ENCODE measurements around the gene CD226. TPM values are rescaled to one million over a fixed set of nuclear protein-coding genes. Genes with fewer than 3 reads are reported as not detected.

Gene CD226
- total RNA-seq, 4 donors from 2014 or later: 0.05 to 0.24 (median 0.16) TPM

DNA sequence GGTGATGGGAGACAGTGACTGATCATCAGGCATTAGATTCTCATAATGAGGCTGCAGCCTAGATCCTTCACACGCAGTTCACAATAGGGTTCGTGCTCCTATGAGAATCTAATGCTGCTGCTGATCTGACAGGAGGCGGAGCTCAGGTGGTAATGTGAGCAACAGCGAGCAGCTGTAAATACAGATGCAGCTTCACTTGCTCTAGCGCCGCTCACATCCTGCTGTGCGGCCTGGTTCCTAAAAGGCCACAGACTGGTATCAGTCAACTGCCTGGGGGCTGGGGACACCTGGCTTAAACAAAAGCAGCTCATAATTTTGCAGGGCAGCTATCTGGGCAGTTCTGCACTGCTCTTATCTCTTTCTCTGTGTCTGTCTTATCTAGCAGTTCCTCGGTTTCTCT is 20.4 kb upstream of the CD226 start:
- TF ChIP-seq POLR2A (IDR thresholded peaks at IDR 0.05) (no peak), POLR2AphosphoS5 (IDR thresholded peaks at IDR 0.05) (no peak), EP300 (IDR thresholded peaks at IDR 0.05) (no peak)
- TF ChIP-seq, protein P1, sequence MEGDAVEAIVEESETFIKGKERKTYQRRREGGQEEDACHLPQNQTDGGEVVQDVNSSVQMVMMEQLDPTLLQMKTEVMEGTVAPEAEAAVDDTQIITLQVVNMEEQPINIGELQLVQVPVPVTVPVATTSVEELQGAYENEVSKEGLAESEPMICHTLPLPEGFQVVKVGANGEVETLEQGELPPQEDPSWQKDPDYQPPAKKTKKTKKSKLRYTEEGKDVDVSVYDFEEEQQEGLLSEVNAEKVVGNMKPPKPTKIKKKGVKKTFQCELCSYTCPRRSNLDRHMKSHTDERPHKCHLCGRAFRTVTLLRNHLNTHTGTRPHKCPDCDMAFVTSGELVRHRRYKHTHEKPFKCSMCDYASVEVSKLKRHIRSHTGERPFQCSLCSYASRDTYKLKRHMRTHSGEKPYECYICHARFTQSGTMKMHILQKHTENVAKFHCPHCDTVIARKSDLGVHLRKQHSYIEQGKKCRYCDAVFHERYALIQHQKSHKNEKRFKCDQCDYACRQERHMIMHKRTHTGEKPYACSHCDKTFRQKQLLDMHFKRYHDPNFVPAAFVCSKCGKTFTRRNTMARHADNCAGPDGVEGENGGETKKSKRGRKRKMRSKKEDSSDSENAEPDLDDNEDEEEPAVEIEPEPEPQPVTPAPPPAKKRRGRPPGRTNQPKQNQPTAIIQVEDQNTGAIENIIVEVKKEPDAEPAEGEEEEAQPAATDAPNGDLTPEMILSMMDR (IDR thresholded peaks at IDR 0.05): no peak
- Histone ChIP-seq H3K4me3 (no peak overlapping the region), H3K4me1 (no peaks in the 10 kb centered on the region), H3K27me3 (no peaks in the 10 kb centered on the region), H3K9me3 (peaks cover 11% of the 10 kb centered on the region), H3K27ac (no peak overlapping the region), H3K36me3 (no peaks in the 10 kb centered on the region)
- no peak for DNase-seq (ENCODE audit: low spot score in 2 of 2)
- WGBS: 65% methylated on average over 8 of the region's 8 CpGs

DNA sequence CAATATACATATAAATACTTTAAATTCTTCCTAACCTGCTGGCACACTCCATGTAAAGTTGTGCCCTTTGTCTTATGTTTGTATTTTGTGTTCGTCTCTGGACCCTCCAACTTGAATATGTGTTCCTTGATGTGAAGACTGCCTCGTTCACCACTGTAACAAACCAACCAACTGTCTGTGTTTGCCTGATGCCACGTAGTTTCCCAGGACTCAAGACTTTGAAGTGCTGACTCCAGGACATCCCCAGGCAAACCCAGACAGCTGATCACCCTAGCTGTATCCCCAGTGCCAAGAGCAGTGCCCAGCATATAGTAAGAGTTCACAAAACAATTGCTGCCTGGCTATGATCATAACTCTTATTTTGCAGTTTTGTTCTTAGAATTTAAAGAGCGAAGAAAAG is 15.5 kb upstream of the CD226 start:
- Histone ChIP-seq H3K9me3 (no peaks in the 10 kb centered on the region), H3K36me3 (no peaks in the 10 kb centered on the region), H3K4me3 (no peak overlapping the region), H3K27ac (no peak overlapping the region), H3K4me1 (no peaks in the 10 kb centered on the region), H3K27me3 (no peaks in the 10 kb centered on the region)
- no peak for DNase-seq (ENCODE audit: low spot score in 2 of 2)
- 93% methylated on average over 4 of the region's 4 CpGs for WGBS
- TF ChIP-seq EP300 (IDR thresholded peaks at IDR 0.05): no peak

DNA sequence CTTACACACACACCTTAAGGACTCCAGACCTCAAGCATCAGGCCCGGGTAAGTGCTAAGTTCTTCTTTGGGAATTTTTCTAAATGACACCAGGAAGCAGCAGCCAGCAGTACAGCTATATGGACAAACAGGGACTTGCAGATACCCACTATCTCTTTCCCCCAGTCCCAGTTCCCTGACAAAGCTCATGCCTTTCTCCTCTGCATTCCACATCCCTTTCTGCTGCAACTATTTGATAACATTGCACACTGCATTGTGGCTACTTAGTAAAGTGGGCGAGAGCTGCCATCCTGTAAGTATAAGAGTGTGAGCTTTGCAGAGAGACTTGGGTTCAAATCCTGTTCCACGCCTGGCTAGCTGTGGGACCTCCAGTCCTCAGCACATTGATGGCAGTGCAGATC is 14.0 kb upstream of the CD226 start:
- H3K4me1 ChIP-seq: no peaks in the 10 kb centered on the region
- no peaks in the 10 kb centered on the region for H3K36me3 ChIP-seq
- WGBS: 93% methylated on average over 3 of the region's 3 CpGs
- DNase-seq (ENCODE audit: low spot score in 2 of 2): no peak
- no peak overlapping the region for H3K27ac ChIP-seq
- H3K4me3 ChIP-seq: no peak overlapping the region
- H3K27me3 ChIP-seq: no peaks in the 10 kb centered on the region
- TF ChIP-seq, protein P1 (IDR thresholded peaks at IDR 0.05): no peak
- no peak for TF ChIP-seq POLR2AphosphoS5 (IDR thresholded peaks at IDR 0.05)
- no peak for TF ChIP-seq EP300 (IDR thresholded peaks at IDR 0.05)
- no peak for TF ChIP-seq POLR2A (IDR thresholded peaks at IDR 0.05)
- no peaks in the 10 kb centered on the region for H3K9me3 ChIP-seq

GRCh38 chr18:69958422-69958821 is 10.7 kb upstream of the CD226 start:
- H3K27me3 ChIP-seq: no peaks in the 10 kb centered on the region
- H3K9me3 ChIP-seq: no peaks in the 10 kb centered on the region
- no peak overlapping the region for H3K4me3 ChIP-seq
- no peak overlapping the region for H3K27ac ChIP-seq
- whole genome bisulfite sequencing: 91% methylated on average over 5 of the region's 5 CpGs
- no peak for DNase-seq (ENCODE audit: low spot score in 2 of 2)
- no peaks in the 10 kb centered on the region for H3K4me1 ChIP-seq
- H3K36me3 ChIP-seq: no peaks in the 10 kb centered on the region
- TF ChIP-seq POLR2AphosphoS5 (IDR thresholded peaks at IDR 0.05) (no peak), EP300 (IDR thresholded peaks at IDR 0.05) (no peak), POLR2A (IDR thresholded peaks at IDR 0.05) (no peak)
- TF ChIP-seq, protein P1 (IDR thresholded peaks at IDR 0.05): no peak

DNA sequence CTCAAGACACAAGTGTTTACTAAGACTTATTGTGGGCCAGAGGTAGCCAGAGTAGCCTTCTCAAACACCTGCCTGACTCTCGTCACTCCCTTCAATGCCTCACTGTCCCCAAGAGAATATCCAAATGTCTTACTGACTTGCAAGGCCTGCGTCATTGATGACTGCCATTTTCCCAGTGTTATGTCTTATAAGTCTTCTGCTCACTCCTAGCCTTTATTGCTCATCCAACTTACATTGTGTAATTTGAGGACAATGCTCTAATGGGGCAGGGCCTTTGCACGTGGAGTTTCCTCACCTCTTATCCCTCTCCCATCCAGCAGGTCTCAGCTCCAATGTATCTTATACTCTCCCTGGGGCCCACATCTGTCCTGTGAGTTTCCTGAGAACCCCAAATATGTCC is 10.1 kb upstream of the CD226 start:
- TF ChIP-seq POLR2AphosphoS5 (IDR thresholded peaks at IDR 0.05) (no peak), EP300 (IDR thresholded peaks at IDR 0.05) (no peak), POLR2A (IDR thresholded peaks at IDR 0.05) (no peak)
- TF ChIP-seq, protein P1 (IDR thresholded peaks at IDR 0.05): no peak
- 84% methylated on average over 3 of the region's 3 CpGs for WGBS
- no peak overlapping the region for H3K4me3 ChIP-seq
- no peaks in the 10 kb centered on the region for H3K36me3 ChIP-seq
- no peak for DNase-seq (ENCODE audit: low spot score in 2 of 2)
- no peaks in the 10 kb centered on the region for H3K27me3 ChIP-seq
- H3K4me1 ChIP-seq: no peaks in the 10 kb centered on the region
- no peak overlapping the region for H3K27ac ChIP-seq
- H3K9me3 ChIP-seq: no peaks in the 10 kb centered on the region

Data from suprapubic skin (tissue), 4 donors.